Measurements from ENCODE around the gene PDS5B. TPM values are rescaled to one million over a fixed set of nuclear protein-coding genes. Genes with fewer than 3 reads are reported as not detected.

Gene PDS5B
- total RNA-seq, 2 donors from 2014 or later = 53.1 to 62.9 TPM

DNA sequence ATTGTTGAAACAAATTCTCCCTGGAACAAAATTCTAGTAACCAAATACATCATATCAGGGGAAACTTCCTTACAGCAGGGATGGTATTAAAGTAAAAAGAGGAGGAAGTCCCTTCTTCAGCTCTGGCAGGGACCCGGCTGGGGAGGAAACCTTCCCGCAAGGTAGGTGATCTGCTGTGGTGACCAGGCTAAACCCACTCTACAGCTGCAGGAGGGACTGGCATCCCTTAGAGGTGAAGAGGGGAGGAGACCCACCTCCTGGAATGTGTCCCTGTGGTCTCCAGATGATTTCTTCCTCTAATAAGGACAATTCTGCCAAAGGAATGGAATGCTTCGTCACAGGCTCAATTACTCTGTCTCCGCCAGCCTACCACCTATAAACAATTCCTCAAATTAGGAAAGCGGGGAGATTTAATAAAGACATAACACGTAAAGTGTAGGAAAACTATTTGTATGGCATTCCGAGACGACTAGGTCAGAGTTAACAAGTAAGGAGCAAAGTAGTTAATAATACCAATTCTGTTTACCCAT lies 637 bp upstream of the PDS5B start:
- no peak for ATAC-seq
- Mint-ChIP-seq H3K27ac (peak overlapping the region; percentile 60 to 89), H3K9me3 (no peaks in the 10 kb centered on the region), H3K36me3 (peaks cover 9 to 13% of the 10 kb centered on the region in 2 donors)
- peak in 1 of 2 donors; percentile 5 for DNase-seq (ENCODE audit: low spot score in 2 of 2)

DNA sequence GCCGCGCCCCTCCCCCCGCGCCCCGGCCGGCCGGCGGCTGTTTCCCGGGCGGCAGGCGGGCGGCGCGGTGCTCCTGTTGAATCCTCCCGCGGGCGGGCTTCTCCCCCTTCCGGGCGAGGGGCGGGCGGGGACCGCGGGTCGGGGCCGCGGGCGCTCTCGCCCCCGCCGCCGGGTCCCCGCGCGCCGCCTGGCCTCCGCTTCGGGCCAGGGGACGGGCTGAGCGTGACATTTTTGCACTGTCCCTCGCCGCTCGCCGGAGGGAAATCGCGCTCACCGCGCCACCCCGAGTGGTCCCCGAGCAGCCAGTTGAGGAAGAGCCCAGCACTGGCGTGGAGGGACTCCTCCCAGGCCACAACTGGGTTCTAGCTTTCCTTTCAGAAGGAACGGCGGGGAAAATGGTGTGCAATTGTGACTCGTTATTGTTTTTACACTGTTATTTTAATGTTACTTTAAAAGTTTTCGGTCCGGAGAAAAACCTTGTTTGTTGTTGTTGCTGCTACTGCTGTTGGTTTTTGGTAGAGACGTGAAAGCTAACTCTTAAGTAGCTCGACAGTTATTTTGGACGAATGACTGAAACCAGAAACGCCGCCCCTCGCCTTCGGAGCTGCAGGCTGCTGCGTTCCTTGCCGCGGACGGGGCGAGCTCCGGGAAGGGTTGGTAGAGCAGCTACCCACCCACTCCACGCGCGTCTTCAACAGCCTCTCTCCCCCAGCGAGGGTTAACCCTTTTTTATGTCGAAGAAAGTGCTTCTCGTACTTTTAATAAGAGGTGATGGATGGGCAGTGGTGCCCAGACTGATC lies 959 bp downstream of the PDS5B start:
- Mint-ChIP-seq H3K27ac (peak overlapping the region; percentile 91 to 99), H3K36me3 (peaks cover 9 to 15% of the 10 kb centered on the region in 2 donors), H3K9me3 (no peaks in the 10 kb centered on the region)
- ATAC-seq (peak; percentile 23 to 41), DNase-seq (ENCODE audit: low spot score in 2 of 2) (peak; percentile 43 to 56)

DNA sequence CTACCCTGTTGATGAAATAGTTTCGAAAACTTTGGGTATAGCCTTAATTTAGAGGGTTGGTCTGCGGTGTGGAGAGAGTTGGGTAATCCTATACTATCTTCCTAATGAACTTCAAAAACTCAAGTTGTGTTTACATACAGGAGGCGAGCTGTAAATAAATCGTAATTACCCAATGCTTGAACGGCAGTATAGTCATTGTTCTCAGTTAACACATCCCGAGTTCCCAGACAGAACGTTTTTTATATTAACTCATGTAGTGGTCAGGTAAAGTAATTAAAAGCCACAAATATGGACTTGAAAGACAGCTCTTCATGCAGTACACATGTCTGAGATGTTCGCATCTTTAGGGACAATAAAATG lies 1.5 kb downstream of the PDS5B start:
- DNase-seq (ENCODE audit: low spot score in 2 of 2) (no peak), ATAC-seq (no peak)
- Mint-ChIP-seq H3K36me3 (peaks cover 9 to 15% of the 10 kb centered on the region in 2 donors), H3K9me3 (no peaks in the 10 kb centered on the region), H3K27ac (peak overlapping the region; percentile 91 to 99)

DNA sequence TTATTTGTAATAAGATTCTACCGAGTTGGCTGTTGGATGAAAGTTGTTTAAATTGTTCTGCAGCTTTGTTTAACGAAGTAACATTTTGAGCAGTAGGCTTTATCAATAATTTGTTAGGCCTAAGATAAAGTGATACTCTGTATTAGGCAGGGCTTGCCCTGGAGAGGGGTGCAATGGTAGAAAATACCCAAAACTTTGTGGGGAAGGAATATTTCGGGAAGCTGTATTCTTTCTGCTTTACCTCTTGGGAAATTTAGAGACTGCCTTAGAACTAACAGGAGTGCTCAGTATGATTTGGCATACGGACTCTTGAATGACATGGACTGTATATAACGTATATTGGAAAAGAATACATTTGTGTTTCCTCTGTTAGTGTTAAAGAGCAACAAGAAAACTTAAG lies 2.5 kb downstream of the PDS5B start:
- no peak overlapping the region for H3K27ac Mint-ChIP-seq
- no peak for DNase-seq (ENCODE audit: low spot score in 2 of 2)
- ATAC-seq = no peak
- H3K9me3 Mint-ChIP-seq = peaks cover 0 to 5% of the 10 kb centered on the region in 2 donors
- H3K36me3 Mint-ChIP-seq = peaks cover 9 to 15% of the 10 kb centered on the region in 2 donors

DNA sequence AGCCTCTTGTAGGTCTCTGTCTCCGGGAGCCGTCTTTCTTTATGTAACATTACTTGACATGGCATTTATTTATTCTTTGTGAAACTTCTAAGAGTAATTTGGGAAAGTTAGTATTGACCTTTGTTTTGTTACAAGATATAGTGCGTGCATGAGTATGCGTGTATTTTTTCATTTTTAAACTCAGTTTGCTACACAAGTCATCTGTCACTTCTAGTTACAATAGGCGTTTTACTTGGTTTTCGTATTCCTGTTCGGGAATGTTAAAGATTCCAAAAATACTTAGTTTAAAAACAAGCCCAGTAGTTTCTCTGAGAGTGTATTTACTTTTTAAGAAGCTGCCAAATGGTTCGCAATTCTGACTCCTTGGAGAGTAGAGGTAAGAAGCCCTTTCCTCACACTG lies 3.2 kb downstream of the PDS5B start:
- H3K27ac Mint-ChIP-seq = no peak overlapping the region
- peaks cover 0 to 5% of the 10 kb centered on the region in 2 donors for H3K9me3 Mint-ChIP-seq

DNA sequence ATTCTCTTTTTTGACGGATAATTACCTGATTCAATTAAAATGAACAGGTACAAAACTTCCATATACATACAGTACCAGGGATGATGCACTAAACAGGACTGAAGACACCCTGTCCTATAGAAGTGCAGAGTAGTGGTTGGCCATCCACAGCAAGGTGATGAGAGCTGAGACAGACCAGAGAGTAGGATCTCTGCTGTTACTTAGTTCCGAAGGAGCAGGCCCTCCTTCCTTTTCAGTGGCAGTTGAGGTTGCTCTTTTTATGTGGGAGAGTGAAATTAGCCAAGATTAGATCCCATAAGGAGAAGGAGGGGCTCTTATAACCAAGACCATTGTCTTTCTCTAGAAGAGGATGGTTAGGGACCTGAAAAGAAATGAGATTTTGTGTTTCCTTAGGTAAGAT lies 4.0 kb downstream of the PDS5B start:
- Mint-ChIP-seq H3K9me3 (peaks cover 0 to 5% of the 10 kb centered on the region in 2 donors), H3K36me3 (peaks cover 9 to 15% of the 10 kb centered on the region in 2 donors), H3K27ac (peak overlapping the region in 1 of 2 donors; percentile 6)
- no peak for DNase-seq (ENCODE audit: low spot score in 2 of 2)
- no peak for ATAC-seq

More for the DNA sequence above, 3.2 kb downstream of the PDS5B start:
- ATAC-seq (no peak), DNase-seq (ENCODE audit: low spot score in 2 of 2) (no peak)
- H3K36me3 Mint-ChIP-seq = peaks cover 9 to 15% of the 10 kb centered on the region in 2 donors

DNA sequence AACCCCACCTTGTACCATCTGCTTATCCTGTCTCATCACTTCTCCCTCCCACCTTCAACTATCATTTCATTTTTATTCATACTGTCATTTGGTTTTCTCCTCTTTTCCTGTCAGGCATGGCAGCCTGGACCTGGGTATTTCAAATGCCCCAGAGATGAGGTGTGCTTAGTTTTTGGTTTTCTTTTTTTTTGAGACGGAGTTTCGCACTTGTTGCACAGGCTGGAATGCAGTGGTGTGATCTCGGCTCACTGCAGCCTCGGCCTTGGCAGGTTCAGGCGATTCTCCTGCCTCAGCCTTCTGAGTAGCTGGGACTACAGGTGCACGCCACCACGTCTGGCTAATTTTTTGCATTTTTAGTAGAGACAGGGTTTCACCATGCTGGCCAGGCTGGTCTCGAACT lies 5.8 kb downstream of the PDS5B start:
- Mint-ChIP-seq H3K9me3 (peaks cover 0 to 5% of the 10 kb centered on the region in 2 donors), H3K27ac (no peak overlapping the region), H3K36me3 (peaks cover 9 to 22% of the 10 kb centered on the region in 2 donors)
- ATAC-seq (no peak), DNase-seq (ENCODE audit: low spot score in 2 of 2) (no peak)

DNA sequence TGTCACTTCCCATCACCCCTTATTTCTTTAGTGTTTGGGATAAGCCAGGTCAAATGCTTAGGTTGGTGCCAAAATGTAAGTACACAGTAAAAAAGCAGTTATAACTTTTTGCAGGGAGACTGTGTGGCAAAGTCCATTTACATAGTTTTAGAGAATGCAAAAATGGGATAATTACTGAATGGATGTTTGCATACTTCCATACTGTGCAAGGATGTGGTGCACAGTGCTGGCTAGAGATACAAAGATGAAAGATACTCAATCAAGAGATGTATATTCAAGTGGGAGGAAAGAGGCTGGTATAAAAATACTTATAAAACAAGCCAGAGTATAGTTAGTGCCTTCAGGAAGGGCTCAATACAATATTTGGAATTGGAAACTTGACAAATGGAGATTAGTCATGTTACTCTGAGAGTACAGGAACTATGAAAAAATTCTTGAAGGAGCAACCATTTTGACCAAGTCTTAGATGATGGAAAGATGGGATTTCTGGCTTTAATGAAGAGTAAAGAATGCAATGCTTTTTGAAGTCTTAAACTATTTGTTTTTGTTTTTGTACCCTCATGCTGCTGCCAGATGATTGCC lies 8.0 kb downstream of the PDS5B start:
- no peak for ATAC-seq

DNA sequence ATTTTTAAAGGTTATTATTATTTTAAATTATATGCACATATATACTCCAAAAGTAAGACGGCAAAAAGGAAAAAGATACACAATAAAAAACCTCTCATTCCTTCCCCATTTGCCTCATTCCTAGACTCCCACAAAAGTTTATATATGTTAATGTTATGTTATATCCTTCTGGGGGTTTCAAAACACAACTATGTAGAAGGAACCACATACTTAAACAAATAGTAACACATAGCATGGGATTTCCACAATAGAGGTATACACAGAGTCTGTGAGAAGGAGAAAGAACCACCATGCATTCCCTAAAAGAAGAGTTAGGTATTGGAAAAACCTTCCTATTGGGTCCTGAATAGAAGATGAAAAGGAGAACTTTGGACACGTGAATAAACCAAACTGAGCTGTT lies 9.1 kb downstream of the PDS5B start:
- Mint-ChIP-seq H3K9me3 (peaks cover 0 to 9% of the 10 kb centered on the region in 2 donors), H3K27ac (no peak overlapping the region), H3K36me3 (peaks cover 6 to 19% of the 10 kb centered on the region in 2 donors)
- ATAC-seq (no peak), DNase-seq (ENCODE audit: low spot score in 2 of 2) (no peak)

More for the DNA sequence above, 8.0 kb downstream of the PDS5B start:
- no peak overlapping the region for H3K27ac Mint-ChIP-seq
- H3K9me3 Mint-ChIP-seq = peaks cover 0 to 5% of the 10 kb centered on the region in 2 donors
- DNase-seq (ENCODE audit: low spot score in 2 of 2) = no peak
- peaks cover 0 to 14% of the 10 kb centered on the region in 2 donors for H3K36me3 Mint-ChIP-seq

DNA sequence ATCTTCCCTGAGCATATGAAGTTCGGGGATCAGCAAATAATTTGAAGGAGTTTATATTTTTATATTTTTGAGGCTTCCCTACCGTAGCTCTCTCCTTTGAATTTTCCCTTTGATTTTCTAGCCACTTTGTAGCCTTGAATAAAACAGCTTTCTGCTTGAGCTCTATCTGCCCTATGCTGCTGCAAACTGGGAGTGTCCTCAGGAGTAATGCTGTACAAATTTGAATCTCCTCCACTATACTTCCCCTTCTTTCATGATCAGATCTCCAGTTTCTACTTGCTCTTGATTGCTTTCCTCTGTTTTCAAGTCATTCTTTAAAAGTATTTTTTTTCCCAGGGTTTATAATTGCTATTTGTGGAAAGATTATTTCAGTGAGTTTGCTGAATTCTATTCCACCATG lies 14.6 kb downstream of the PDS5B start:
- peaks cover 32 to 48% of the 10 kb centered on the region in 2 donors for H3K36me3 Mint-ChIP-seq
- no peak for DNase-seq (ENCODE audit: low spot score in 2 of 2)
- H3K27ac Mint-ChIP-seq = no peak overlapping the region
- no peak for ATAC-seq
- peaks cover 11 to 27% of the 10 kb centered on the region in 2 donors for H3K9me3 Mint-ChIP-seq

DNA sequence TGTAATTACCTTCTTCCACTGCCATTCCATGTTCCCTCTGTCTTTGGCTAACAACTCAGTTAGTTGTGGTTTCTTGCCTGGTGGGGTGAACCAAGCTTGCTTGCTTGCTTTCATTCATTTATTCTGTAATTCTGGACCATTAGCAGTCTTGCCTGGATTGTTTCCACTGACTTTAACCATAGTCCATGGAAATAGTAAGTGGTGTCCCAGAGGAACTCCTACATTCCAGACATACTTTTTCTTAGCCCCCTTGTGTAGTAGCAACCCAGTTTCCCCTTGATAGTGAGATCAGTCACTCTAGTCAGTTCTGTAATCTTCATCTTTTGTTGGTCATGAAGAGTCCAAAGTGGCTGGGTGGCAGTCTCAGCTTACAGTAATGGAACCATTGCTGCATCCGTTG lies 23.2 kb downstream of the PDS5B start:
- DNase-seq (ENCODE audit: low spot score in 2 of 2) = no peak
- Mint-ChIP-seq H3K27ac (peak overlapping the region in 1 of 2 donors; percentile 67), H3K36me3 (peaks cover 21 to 58% of the 10 kb centered on the region in 2 donors), H3K9me3 (peaks cover 20 to 30% of the 10 kb centered on the region in 2 donors)
- no peak for ATAC-seq

DNA sequence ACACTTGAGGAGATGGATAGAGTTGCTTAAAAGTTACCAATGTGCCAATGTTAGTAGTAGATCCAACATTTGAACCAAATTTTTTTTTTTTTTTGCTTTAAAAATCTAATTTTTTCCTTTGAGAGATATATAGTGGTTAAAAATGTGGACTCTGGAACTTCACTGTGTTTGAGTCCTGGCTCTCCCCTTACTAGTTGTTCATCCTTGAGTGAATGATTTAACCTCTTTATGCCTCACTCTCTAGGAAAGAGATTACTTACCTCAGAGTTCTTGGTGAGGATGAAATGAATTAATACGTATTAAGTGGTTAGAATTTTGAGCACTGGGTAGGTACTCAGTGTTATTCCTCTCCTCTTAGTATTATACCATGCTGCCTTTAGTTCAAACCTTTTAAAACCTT lies 24.3 kb downstream of the PDS5B start:
- ATAC-seq = no peak
- H3K27ac Mint-ChIP-seq = no peak overlapping the region

DNA sequence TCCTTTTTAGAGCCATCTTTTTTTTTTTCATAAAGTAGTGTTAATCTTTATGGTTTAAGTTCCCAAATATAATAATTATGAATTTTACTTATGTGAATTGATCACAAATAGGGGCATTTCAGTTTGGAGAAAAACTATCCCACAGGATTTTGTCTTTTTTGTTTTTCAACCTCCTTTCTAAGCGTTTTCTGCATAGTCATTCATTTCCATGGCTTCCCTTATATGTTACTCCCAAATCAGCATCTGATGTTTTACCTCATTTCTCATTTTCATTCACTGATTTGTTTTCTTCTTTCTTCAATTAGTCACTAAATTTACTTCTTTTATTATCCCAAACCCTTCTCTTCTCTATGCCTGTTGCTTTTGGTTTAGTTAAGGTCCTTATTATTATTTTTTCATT lies 24.7 kb downstream of the PDS5B start:
- ATAC-seq (no peak), DNase-seq (ENCODE audit: low spot score in 2 of 2) (no peak)
- Mint-ChIP-seq H3K9me3 (peaks cover 7 to 16% of the 10 kb centered on the region in 2 donors), H3K27ac (no peak overlapping the region), H3K36me3 (peaks cover 11 to 57% of the 10 kb centered on the region in 2 donors)

More for the DNA sequence above, 24.3 kb downstream of the PDS5B start:
- Mint-ChIP-seq H3K9me3 (peaks cover 12 to 21% of the 10 kb centered on the region in 2 donors), H3K36me3 (peaks cover 11 to 59% of the 10 kb centered on the region in 2 donors)
- no peak for DNase-seq (ENCODE audit: low spot score in 2 of 2)

DNA sequence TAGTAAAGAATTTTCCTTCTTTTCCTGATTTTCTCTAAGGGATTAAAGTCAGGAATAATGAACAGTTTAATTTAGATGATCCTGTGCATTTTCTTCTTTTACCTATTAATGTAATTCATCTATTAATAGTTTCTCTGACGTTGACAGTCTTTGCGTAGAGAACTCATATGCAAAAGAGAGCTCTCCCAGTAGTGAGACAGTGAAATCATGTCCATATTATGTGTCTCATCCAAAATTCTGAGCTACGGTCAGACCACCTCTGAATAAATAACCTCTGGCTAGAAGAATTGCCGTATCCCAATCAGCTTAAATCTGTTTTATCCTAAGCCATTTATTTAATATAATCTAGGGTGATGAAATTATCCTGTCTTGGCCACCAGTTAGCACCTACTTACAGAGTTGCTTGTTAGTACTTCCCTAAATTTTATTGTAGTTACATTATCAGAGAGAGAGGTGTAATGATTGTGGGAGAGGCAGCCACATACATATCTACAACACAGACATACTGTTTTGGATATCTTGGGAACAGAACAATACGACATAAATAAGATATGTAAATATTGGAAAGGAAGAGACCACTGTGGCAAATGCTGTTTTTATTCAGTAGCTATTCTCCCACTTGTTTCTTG lies 30.7 kb downstream of the PDS5B start:
- DNase-seq (ENCODE audit: low spot score in 2 of 2) (no peak), ATAC-seq (no peak)
- H3K9me3 Mint-ChIP-seq = peaks cover 10 to 20% of the 10 kb centered on the region in 2 donors
- peaks cover 8 to 51% of the 10 kb centered on the region in 2 donors for H3K36me3 Mint-ChIP-seq
- H3K27ac Mint-ChIP-seq = no peak overlapping the region

DNA sequence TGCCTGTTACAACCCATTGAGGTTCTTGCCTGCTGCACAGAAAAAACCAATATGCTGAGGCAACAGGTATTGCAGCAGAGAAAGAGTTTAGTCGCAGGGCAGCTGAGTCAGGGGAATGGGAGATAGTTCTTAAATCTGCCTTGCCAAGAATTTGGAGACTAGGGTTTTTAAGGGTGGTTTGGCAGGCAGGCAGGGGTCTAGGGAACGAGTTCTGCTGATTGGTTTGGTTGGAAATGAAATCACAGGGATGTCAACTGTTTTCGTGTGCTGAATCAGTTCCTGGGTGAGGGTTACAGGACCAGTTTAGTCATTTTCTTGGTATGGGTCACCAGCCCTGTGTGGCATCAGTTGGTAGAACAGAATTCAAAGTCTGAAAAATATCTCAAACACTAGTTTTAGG lies 36.6 kb downstream of the PDS5B start:
- Mint-ChIP-seq H3K27ac (peak overlapping the region in 1 of 2 donors; percentile 59), H3K9me3 (peaks cover 14 to 22% of the 10 kb centered on the region in 2 donors), H3K36me3 (peaks cover 13 to 35% of the 10 kb centered on the region in 2 donors)
- DNase-seq (ENCODE audit: low spot score in 2 of 2) (peak; percentile 5 to 57), ATAC-seq (peak; percentile 80 to 98)

DNA sequence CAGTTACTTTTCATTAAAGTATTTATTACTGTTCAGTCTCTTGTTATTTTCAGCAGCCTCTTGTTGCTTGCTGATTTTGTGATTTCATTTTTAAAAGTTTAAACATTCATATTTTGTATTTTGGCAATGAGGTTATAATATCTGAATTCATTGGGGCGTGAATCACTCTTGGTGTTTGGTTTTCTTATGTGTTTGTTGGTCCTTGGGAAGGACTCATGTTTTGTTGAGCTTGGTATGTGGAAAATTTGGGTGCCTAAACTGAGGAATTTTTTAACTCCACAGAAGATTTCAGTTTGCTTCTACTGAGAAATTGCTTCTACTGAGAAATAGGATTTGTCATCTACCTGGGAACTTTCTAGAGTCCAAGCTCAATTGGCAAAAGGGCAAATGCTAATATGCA lies 38.2 kb downstream of the PDS5B start:
- peaks cover 14 to 22% of the 10 kb centered on the region in 2 donors for H3K9me3 Mint-ChIP-seq
- H3K36me3 Mint-ChIP-seq = peaks cover 13 to 40% of the 10 kb centered on the region in 2 donors
- peak overlapping the region in 1 of 2 donors; percentile 29 for H3K27ac Mint-ChIP-seq
- DNase-seq (ENCODE audit: low spot score in 2 of 2) (no peak), ATAC-seq (no peak)

DNA sequence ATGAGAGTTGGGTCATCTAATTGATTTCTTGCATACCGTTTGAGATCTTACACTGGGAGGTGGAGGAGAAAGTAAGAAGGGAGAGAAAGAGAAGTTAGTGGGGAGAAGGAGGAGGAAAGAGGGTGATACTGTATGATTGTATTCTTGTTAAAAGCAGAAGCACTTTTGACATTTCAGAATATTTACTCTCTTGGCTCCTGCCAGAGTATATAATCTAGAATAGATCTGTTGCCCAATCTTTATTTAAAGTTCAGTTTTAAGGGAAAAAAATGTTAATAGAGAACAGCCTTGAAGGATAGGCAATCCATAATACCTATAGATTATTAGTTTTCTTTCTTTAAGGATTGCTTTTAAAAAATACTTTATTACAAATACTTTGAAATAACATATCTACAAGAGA lies 41.5 kb downstream of the PDS5B start:
- DNase-seq (ENCODE audit: low spot score in 2 of 2) (no peak), ATAC-seq (no peak)
- Mint-ChIP-seq H3K27ac (no peak overlapping the region), H3K36me3 (peaks cover 3 to 16% of the 10 kb centered on the region in 2 donors), H3K9me3 (peaks cover 5 to 8% of the 10 kb centered on the region in 2 donors)
